GM12865 (cell line): Measurements from ENCODE around the gene GRM4.

Experiments used
- DNase-seq: peaks from one replicate; pipeline ENCODE4 v3.0.0; 2010; ENCODE audit warnings: low read depth
- H3K4me3 ChIP-seq: 2 replicates; pipeline ENCODE4 v1.5.1; 2011; ENCODE audit warnings: mild to moderate bottlenecking, low read depth, low read length, control low read depth
- TF ChIP-seq, protein P1 (sequence below): IDR thresholded peaks from 2 replicates; pipeline ENCODE4 v1.5.1; 2011; ENCODE audit warnings: low read length, control low read depth, low read depth, inconsistent platforms; ENCODE audit not compliant: insufficient read depth; ENCODE audit errors: missing control alignments

The GRM4 gene

DNA sequence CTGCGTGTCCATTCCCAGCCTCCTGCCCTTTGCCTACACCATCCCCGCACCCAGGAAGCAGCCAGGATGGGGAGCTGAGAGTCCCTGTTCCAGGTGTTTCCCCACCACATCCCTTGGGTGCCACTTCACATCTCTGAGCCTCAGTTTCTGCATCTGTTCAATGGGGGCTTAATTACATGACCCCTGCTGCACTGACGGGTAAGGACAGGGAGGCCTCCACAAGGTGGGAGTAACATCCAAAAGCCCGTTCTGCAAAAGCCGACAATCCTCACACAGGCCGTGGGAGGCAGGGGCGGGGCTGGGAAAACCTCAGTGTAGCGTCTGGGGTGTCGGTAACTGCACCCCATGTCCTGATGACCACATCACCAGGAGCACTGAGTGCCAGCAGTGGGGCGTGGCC, 41.3 kb downstream of the GRM4 start:
- H3K4me3 ChIP-seq = no peak overlapping the region
- TF ChIP-seq, protein P1, sequence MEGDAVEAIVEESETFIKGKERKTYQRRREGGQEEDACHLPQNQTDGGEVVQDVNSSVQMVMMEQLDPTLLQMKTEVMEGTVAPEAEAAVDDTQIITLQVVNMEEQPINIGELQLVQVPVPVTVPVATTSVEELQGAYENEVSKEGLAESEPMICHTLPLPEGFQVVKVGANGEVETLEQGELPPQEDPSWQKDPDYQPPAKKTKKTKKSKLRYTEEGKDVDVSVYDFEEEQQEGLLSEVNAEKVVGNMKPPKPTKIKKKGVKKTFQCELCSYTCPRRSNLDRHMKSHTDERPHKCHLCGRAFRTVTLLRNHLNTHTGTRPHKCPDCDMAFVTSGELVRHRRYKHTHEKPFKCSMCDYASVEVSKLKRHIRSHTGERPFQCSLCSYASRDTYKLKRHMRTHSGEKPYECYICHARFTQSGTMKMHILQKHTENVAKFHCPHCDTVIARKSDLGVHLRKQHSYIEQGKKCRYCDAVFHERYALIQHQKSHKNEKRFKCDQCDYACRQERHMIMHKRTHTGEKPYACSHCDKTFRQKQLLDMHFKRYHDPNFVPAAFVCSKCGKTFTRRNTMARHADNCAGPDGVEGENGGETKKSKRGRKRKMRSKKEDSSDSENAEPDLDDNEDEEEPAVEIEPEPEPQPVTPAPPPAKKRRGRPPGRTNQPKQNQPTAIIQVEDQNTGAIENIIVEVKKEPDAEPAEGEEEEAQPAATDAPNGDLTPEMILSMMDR = no peak
- no peak for DNase-seq

- TF ChIP-seq, protein P1 = no peak
- no peak for DNase-seq
- H3K4me3 ChIP-seq = no peak overlapping the region
Observed at GRCh38 chr6:34104186-34104585, 41.7 kb downstream of the GRM4 start.

DNA sequence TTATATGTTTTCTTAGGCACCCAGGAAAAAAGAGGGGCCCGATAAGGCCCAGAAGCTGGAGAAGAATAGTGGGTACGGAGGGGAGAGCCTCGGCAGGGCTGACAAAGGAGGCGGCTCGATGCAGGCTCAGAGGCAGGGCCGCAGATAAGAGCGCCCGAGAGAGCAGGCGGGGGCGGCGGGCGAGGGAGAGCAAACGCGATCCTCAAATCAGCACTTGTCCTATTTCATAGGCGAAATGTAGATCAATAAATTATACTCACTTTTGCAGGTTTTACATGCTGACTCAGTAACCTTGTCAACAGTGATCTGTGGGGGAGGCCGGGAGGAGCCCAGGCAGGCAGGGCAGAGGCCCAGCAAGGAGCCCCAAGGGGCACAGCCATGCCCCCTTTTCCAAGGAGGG, 42.6 kb downstream of the GRM4 start:
- DNase-seq = no peak
- TF ChIP-seq, protein P1 = no peak
- no peak overlapping the region for H3K4me3 ChIP-seq

- no peak for DNase-seq
- TF ChIP-seq, protein P1 = no peak
Observed at GRCh38 chr6:34102696-34103095, 43.2 kb downstream of the GRM4 start.

GRCh38 chr6:34102099-34102656, 43.7 kb downstream of the GRM4 start:
- DNase-seq = no peak
- H3K4me3 ChIP-seq = no peak overlapping the region
- TF ChIP-seq, protein P1 = no peak

More at GRCh38 chr6:34102696-34103095, 43.2 kb downstream of the GRM4 start:
- H3K4me3 ChIP-seq = no peak overlapping the region

GRCh38 chr6:34100788-34101187, 45.1 kb downstream of the GRM4 start:
- H3K4me3 ChIP-seq = no peak overlapping the region
- TF ChIP-seq, protein P1 = no peak
- no peak for DNase-seq

- DNase-seq = no peak
- H3K4me3 ChIP-seq = no peak overlapping the region
- TF ChIP-seq, protein P1 = no peak
Observed at GRCh38 chr6:34099878-34100277, 46.0 kb downstream of the GRM4 start.
